ENCODE data around the gene POLR1G. TPM values are rescaled to one million over a fixed set of nuclear protein-coding genes. Genes with fewer than 3 reads are reported as not detected.

Gene POLR1G
- total RNA-seq, 1 donor from 2014 or later = 7.3 TPM

- DNase-seq (ENCODE audit: low spot score) = no peak
- Mint-ChIP-seq H3K4me3 (ENCODE audit: unreplicated experiment) (peak overlapping the region; percentile 10), H3K27ac (ENCODE audit: unreplicated experiment) (no peak overlapping the region), H3K9me3 (ENCODE audit: low read depth) (no peaks in the 10 kb centered on the region), H3K4me1 (ENCODE audit: low read depth) (peaks cover 42% of the 10 kb centered on the region), H3K36me3 (ENCODE audit: low read depth) (peaks cover 13% of the 10 kb centered on the region), H3K27me3 (ENCODE audit: low read depth) (no peaks in the 10 kb centered on the region)
- TF ChIP-seq CTCF (IDR thresholded peaks at IDR 0.05) = no peak
Measured at GRCh38 chr19:45421947-45422498, 15.6 kb downstream of the POLR1G start.

GRCh38 chr19:45423033-45423588 is 16.7 kb downstream of the POLR1G start:
- H3K4me1 Mint-ChIP-seq (ENCODE audit: low read depth) = peaks cover 47% of the 10 kb centered on the region
- peaks cover 9% of the 10 kb centered on the region for H3K36me3 Mint-ChIP-seq (ENCODE audit: low read depth)
- no peaks in the 10 kb centered on the region for H3K9me3 Mint-ChIP-seq (ENCODE audit: low read depth)
- H3K27me3 Mint-ChIP-seq (ENCODE audit: low read depth) = no peaks in the 10 kb centered on the region
- peak overlapping the region; percentile 98 for H3K4me3 Mint-ChIP-seq (ENCODE audit: unreplicated experiment)
- no peak for DNase-seq (ENCODE audit: low spot score)
- TF ChIP-seq CTCF (IDR thresholded peaks at IDR 0.05) = no peak
- peak overlapping the region; percentile 100 for H3K27ac Mint-ChIP-seq (ENCODE audit: unreplicated experiment)

GRCh38 chr19:45423589-45424190 is 17.2 kb downstream of the POLR1G start, which contains the start of gene ERCC1:
TSS of gene ERCC1 (minus strand) at chr19:45423917. CDS start at chr19:45423374, 543 bp downstream.
- no peaks in the 10 kb centered on the region for H3K9me3 Mint-ChIP-seq (ENCODE audit: low read depth)

GRCh38 chr19:45424191-45425058 is 18.0 kb downstream of the POLR1G start:
- no peak for DNase-seq (ENCODE audit: low spot score)
- H3K27me3 Mint-ChIP-seq (ENCODE audit: low read depth) = no peaks in the 10 kb centered on the region
- peak overlapping the region; percentile 98 for H3K4me3 Mint-ChIP-seq (ENCODE audit: unreplicated experiment)
- no peaks in the 10 kb centered on the region for H3K9me3 Mint-ChIP-seq (ENCODE audit: low read depth)
- peaks cover 8% of the 10 kb centered on the region for H3K36me3 Mint-ChIP-seq (ENCODE audit: low read depth)
- H3K4me1 Mint-ChIP-seq (ENCODE audit: low read depth) = peaks cover 58% of the 10 kb centered on the region
- TF ChIP-seq CTCF (IDR thresholded peaks at IDR 0.05) = no peak
- H3K27ac Mint-ChIP-seq (ENCODE audit: unreplicated experiment) = peak overlapping the region; percentile 100

More at GRCh38 chr19:45423589-45424190, 17.2 kb downstream of the POLR1G start, which contains the start of gene ERCC1:
- TF ChIP-seq CTCF (IDR thresholded peaks at IDR 0.05) = no peak
- Mint-ChIP-seq H3K27me3 (ENCODE audit: low read depth) (no peaks in the 10 kb centered on the region), H3K27ac (ENCODE audit: unreplicated experiment) (peak within 1 kb of the TSS; percentile 100), H3K4me3 (ENCODE audit: unreplicated experiment) (peak within 1 kb of the TSS; percentile 98), H3K36me3 (ENCODE audit: low read depth) (peaks cover 8% of the 10 kb centered on the region), H3K4me1 (ENCODE audit: low read depth) (peaks cover 52% of the 10 kb centered on the region)
- DNase-seq (ENCODE audit: low spot score) = no peak

Data from chondrocyte (in vitro differentiated cells).